ENCODE data around the gene HDAC2.

GRCh38 chr6:113909224-113909856 lies 61.6 kb downstream of the HDAC2 start:
- TF ChIP-seq EZH2 (IDR thresholded peaks at IDR 0.05) (no peak), POLR2AphosphoS5 (IDR thresholded peaks at IDR 0.05; ENCODE audit: borderline replicate concordance, low read depth, low read length) (no peak), FOXP2 (optimal IDR thresholded peaks at IDR 0.05; ENCODE audit: control extremely low read depth, extremely low read length, insufficient read depth) (no peak)

Data from SK-N-MC (cell line).